Colon (tissue), 2 donors: Measurements from ENCODE around the gene F8A2.
"Not testable (repeated sequence)": the region's sequence is repeated elsewhere in the genome, so short reads cannot be mapped to it uniquely, and the experiment has no call there.

Source experiments
- FAIRE-seq: peaks from 2 replicates; lab custom pipeline; 2012; peaks lifted over from hg19 to GRCh38; lab: Jason Lieb, UNC
- donor health status: control.
- donor health status: control.

Gene F8A2

DNA sequence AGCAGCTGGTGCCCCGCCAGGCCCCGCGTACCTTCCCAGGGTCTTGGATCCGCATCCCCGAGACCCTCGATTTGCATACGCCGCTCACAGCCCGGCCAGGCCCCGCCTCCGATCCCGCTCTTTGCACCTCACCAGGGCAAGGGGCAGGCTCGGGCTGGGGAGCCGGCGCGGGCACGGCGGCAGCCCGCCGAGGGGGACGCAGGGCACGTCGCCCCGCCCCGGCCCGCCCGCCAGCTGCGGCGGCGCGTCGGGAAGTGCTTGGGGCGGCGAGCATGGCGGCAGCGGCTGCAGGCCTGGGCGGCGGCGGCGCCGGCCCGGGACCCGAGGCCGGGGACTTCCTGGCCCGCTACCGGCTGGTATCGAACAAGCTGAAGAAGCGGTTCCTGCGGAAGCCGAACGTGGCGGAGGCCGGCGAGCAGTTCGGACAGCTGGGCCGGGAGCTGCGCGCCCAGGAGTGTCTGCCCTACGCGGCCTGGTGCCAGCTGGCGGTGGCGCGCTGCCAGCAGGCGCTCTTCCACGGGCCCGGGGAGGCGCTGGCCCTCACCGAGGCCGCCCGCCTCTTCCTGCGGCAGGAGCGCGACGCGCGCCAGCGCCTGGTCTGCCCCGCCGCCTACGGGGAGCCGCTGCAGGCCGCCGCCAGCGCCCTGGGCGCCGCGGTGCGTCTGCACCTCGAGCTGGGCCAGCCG lies at the start of gene F8A2:
Gene F8A2 (plus strand): TSS at position 253 of the 686 bp plus-strand sequence. CDS start 20 bp downstream, at position 273.
- not testable (repeated sequence) for FAIRE-seq

DNA sequence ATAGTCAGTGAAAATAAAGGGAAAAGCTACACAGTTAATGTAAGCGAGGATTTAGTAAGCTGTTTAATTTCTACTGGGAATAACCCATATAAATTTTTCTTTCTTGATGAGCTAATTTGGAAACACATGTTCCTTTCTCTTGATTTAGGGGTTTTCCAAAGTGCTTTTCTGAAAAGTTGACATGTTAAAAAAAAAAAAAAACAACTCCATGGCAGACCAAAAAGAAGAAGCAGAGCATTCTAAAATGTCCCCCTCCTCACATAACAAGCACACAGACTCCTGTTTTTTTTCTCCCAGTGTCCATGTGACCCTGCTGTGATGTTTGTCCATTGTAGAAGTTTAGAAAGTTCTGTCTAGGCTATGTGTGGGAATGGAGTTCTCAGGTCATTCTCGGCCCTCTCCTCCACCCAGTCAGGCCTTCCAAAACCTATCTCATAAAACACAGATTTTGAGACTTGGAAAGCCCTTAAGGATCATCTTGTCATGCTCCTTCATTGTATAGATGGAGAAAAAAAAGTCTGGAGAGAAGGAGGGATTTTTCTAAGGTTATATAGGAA lies 48.3 kb upstream of the F8A2 start:
- FAIRE-seq, result no peak

DNA sequence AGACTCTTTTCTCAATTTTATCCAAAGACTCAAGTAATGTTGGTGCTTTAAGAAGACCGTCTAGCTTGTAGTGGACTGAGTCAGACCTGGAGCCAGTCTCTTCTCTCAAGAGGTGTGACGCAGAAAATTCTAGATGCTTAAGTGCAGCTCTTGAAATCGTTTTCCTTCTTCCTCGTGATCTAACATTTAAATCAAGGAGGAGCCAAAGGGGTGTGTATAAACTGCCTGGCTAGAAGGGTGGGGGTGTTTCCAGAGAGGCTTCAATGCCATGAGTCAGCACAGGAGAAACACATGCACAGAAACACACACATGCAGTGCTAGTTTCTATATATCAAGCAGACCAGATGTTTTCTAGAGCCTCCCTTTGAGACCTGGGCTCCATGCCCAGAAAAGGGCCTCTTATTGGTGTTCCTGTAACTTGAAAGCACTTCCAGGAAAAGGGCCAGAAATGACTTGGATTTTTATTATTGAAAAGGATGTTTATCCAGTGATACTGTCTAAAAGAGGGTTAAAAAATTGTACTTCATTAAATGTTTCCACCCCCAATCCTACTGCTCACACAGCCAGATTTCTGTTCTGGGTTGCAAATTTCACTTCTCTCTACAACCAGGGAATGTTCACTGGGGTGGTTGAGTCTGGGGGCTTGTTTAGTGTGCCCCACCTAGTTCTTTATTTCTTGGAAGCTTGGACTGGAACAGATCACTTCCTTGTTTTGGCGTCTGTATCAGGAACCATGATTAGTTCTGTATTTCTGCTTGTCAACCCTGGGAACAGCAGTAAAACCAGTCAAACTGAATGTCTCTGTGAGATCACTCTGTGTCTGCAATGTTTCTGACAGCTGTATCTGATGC lies 47.2 kb upstream of the F8A2 start, which contains the start of gene CLIC2:
Gene CLIC2 (minus strand): TSS at position 129 of the 851 bp plus-strand sequence. CDS start 187 bp downstream, outside the sequence.
- no peak for FAIRE-seq

DNA sequence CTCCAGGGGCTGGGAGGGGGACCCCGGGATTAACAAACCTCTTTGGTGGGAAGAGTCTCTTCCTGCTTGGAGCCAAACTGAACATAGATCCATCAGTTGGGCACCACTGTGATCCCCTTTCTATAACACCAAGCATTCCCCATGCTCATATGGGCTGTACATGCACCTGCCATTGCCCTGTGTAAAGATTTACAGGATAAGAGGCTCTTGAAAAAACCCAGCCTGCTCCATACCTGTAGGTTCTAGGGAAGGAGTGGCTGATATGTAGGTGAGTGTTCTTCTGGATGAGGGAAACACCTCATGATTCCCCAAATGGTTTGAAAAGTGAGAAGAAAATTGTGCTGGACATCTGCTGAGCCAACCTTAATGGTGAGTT lies 46.6 kb upstream of the F8A2 start:
- FAIRE-seq, result not testable (repeated sequence)

- not testable (repeated sequence) for FAIRE-seq
Measured at GRCh38 chrX:155345689-155346088, 36.2 kb upstream of the F8A2 start.

DNA sequence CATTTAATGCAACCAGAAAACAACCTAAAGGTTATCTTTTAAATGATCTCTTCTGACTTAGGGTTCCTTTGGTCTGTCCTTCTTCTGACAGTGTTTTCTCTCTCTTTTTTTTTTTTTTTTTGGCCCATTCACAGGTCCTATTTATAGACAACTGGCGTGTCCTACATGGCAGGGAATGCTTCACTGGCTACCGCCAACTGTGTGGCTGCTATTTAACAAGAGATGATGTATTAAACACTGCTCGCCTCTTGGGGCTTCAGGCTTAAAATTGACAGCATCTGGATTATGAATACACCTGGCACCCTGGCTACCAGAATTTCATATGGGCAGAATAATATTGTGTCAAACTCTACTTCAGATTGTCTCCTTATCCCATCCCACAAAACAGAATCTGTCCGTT lies 32.4 kb upstream of the F8A2 start:
- FAIRE-seq, result not testable (repeated sequence)

DNA sequence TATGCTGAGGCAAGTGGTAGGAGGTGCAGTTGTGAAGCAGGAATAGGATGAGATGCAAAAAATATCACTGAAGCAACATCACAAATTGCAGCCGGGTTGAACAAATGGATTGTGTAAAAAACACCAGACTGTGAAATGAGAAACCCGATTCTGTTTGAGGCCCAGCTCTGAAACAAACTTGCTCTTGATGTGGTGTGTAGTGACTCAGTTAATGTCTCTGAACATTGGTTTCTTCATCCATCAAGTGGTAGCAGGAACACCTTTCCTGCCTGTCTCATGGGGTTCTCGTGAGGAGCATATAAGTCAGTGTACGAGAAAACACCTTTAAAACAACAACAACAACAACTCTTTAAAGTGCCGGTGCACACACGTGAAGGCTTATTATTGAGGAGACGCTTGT lies 18.2 kb upstream of the F8A2 start:
- not testable (repeated sequence) for FAIRE-seq

DNA sequence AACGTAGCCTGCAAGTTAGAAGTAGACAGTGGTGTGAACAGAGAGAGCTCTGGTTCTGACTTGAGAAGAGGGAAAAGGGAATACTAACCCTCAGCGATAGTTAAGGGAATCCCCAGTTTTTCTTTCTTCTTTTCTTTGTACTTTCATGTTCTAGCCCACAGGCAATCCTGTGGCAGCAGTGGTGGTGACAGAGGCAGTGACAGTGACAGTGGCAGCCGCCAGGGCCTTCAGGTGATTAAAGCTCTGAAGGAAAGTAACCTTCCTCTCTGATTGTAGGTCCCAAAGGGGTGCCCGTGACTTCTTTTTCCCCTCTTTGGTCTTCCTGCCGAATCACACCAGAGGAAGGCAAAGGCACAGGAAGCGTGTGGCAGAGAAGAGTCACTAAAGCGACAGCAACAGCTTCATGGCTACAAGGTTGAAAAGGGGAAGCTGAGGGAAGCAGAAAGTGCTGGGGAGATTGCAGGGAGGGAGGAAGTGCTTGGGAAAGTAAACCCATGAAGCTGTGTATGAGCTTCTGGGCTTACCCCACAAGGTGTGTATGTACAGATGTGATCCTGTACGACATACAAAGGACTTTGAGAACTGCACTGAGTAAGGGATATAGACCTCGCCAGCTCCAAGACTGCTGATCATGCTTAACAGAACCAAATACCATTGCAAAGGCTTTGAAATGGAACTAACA lies 8.0 kb upstream of the F8A2 start:
- not testable (repeated sequence) for FAIRE-seq

GRCh38 chrX:155379802-155380201 lies 2.1 kb upstream of the F8A2 start:
- not testable (repeated sequence) for FAIRE-seq

DNA sequence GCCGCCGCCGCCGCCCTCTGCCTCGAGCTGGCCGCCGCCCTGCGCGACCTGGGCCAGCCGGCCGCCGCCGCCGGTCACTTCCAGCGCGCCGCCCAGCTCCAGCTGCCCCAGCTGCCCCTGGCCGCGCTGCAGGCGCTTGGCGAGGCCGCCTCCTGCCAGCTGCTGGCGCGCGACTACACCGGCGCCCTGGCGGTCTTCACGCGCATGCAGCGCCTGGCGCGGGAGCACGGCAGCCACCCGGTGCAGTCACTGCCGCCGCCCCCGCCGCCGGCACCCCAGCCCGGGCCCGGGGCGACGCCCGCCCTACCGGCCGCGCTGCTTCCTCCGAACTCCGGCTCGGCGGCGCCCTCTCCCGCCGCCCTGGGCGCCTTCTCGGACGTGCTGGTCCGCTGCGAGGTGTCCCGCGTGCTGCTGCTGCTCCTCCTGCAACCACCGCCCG lies 653 bp downstream of the F8A2 start:
- not testable (repeated sequence) for FAIRE-seq

DNA sequence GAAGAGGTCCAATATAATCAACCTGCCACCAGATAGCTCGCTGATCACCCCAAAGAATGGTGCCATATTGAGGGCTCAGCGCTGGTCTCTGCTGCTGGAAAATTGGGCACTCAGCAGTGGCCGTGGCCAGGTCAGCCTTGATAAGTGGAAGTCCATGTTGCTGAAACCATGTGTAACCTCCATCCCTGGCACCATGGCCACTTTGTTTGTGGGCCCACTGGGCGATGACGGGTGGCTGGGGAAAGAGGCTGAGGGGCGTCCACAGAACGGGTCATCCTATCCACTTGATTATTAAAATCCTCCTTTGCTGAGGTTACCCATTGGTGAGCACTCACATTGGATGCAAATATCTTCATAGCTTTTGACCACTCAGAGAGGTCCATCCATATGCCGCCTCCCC lies 7.7 kb downstream of the F8A2 start:
- FAIRE-seq, result no peak

- FAIRE-seq, result not testable (repeated sequence)
Measured at GRCh38 chrX:155394747-155395276, 12.9 kb downstream of the F8A2 start.

GRCh38 chrX:155406429-155406828 lies 24.5 kb downstream of the F8A2 start:
- no peak for FAIRE-seq

GRCh38 chrX:155417769-155418168 lies 35.9 kb downstream of the F8A2 start:
- no peak for FAIRE-seq
